HepG2 (cell line): ENCODE data around the gene RBBP6. TPM values are rescaled to one million over a fixed set of nuclear protein-coding genes. Genes with fewer than 3 reads are reported as not detected.

Experiments
- ADNP ChIP-seq: sonication (generic); formaldehyde crosslinking; IDR thresholded peaks from 2 replicates; pipeline ENCODE4 v1.4.0; 2020; ENCODE audit warnings: missing genetic modification reagents
- CCDC6 ChIP-seq: sonication (generic); formaldehyde crosslinking; IDR thresholded peaks from 2 replicates; pipeline ENCODE4 v1.8.1; 2022; ENCODE audit warnings: mild to moderate bottlenecking, missing genetic modification reagents, moderate library complexity
- CHCHD3 ChIP-seq: sonication (generic); formaldehyde crosslinking; IDR thresholded peaks from 2 replicates; pipeline ENCODE4 v1.8.0; 2022; ENCODE audit warnings: mild to moderate bottlenecking, missing genetic modification reagents, moderate library complexity
- EHMT2 ChIP-seq: fragments of 200-600 bp; sonication (generic); IDR thresholded peaks from 2 replicates; pipeline ENCODE4 v1.7.0; 2017; ENCODE audit warnings: antibody characterized with exemption, low read depth, low read length, borderline replicate concordance
- GTF3A ChIP-seq: sonication (generic); formaldehyde crosslinking; conservative IDR thresholded peaks from 2 replicates; pipeline ENCODE4 v1.4.0; 2020; ENCODE audit warnings: mild to moderate bottlenecking, missing genetic modification reagents
- HDAC2 ChIP-seq: sonication (generic); formaldehyde crosslinking; IDR thresholded peaks from 2 replicates; pipeline ENCODE4 v1.4.0; 2020; ENCODE audit warnings: missing genetic modification reagents
- SPEN ChIP-seq: sonication (generic); formaldehyde crosslinking; IDR thresholded peaks from 2 replicates; pipeline ENCODE4 v1.5.1; 2020; ENCODE audit warnings: low read depth, mild to moderate bottlenecking, missing genetic modification reagents
- ZMYM4 ChIP-seq: sonication (generic); formaldehyde crosslinking; IDR thresholded peaks from 2 replicates; pipeline ENCODE4 v1.8.1; 2023; ENCODE audit warnings: mild to moderate bottlenecking, missing genetic modification reagents
- ZNF235 ChIP-seq: sonication (generic); formaldehyde crosslinking; IDR thresholded peaks from 2 replicates; pipeline ENCODE4 v1.8.1; 2023; ENCODE audit warnings: mild to moderate bottlenecking, missing genetic modification reagents, borderline replicate concordance
- ZNF430 ChIP-seq: sonication (generic); formaldehyde crosslinking; IDR thresholded peaks from 2 replicates; pipeline ENCODE4 v1.9.0; 2021; ENCODE audit warnings: mild to moderate bottlenecking, missing genetic modification reagents
- ZNF792 ChIP-seq: IDR thresholded peaks from 2 replicates; pipeline ENCODE4 v1.6.1; 2016
- polyA plus RNA-seq, 8 experiments: library from polyadenylated mRNA; depleted of rRNA in 3 of 8; stranded (reverse) in 7 of 8; unstranded in 1 of 8; fragments of >200 nt; fragmentation: Illumina TruSeq in 4 of 8; extraction: Trizol in 4 of 8; gene quantifications; 2 replicates each; pipeline versions ENCODE4 v1.2.1 to v1.2.3, GENCODE V29; 2011 to 2016; ENCODE audit warnings: low read depth in 4 of 8, missing spikeins in 1 of 8, mixed read lengths in 1 of 8; ENCODE audit not compliant: insufficient read depth in 1 of 8
- total RNA-seq, 5 experiments: library from RNA; depleted of rRNA; stranded (reverse); fragments of >200 nt; fragmentation: Illumina TruSeq; extraction: Trizol; gene quantifications; 2 replicates each; pipeline ENCODE4 v1.2.3, GENCODE V29; 2016; ENCODE audit warnings: low read depth in 1 of 5
- TF ChIP-seq, protein P1 (sequence below): sonication (generic); formaldehyde crosslinking; IDR thresholded peaks from 2 replicates; pipeline ENCODE4 v1.4.0; 2020; ENCODE audit warnings: missing genetic modification reagents
- TF ChIP-seq, protein P2 (sequence below): sonication (generic); formaldehyde crosslinking; IDR thresholded peaks from 2 replicates; pipeline ENCODE4 v1.4.0; 2020; ENCODE audit warnings: low read depth, missing genetic modification reagents
- TF ChIP-seq, protein P3 (sequence below): IDR thresholded peaks from 2 replicates; pipeline ENCODE4 v1.6.1; 2012; ENCODE audit warnings: low read depth, low read length, improper control_type of control experiment
- TF ChIP-seq, protein P4 (sequence below): sonication (generic); formaldehyde crosslinking; conservative IDR thresholded peaks from 2 replicates; pipeline ENCODE4 v1.4.0; 2020; ENCODE audit warnings: missing genetic modification reagents
- TF ChIP-seq, protein P5 (sequence below): sonication (generic); formaldehyde crosslinking; conservative IDR thresholded peaks from 2 replicates; pipeline ENCODE4 v1.8.0; 2022; ENCODE audit warnings: mild to moderate bottlenecking, moderate library complexity, missing genetic modification reagents

RBBP6 gene
- total and polyA plus RNA-seq, 2 of the 13 experiments (the other 11 are each of a cell fraction or from before 2014, with no cell fraction given): 37.1 to 70.9 TPM

DNA sequence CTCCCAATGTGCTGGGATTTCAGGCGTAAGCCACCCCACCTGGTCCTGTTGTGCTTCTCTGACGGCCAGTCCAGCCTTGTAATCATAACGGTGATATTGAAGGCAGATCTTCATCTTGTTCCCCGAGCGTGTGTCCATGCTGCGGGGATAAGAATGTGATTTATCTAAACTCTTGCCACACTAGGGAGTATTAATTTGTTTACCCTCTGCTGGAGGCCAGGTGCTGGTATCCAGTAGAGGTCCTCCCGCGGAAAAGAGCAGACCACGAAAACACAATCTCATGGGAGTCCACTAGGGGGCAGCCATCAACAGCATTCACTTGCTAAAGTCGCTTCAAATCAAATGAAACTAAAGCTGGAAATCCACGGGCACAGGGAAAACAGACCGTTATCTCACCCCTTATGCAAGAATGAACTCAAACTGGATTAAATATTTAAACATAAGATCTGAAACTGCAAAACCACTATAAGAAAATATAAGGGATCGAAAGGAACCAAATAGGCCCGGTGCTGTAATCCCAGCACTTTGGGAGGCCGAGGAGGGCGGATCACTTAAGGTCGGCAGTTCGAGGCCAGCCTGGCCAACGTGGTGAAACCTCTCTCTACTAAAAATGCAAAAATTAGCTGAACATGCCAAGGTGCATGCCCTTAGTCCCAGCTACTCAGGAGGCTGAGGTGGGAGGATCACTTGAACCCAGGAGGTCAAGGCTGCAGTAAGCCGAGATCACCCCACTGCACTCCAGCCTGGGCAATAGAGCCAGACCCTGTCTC, 22.3 kb upstream of the RBBP6 start (continued):
- TF ChIP-seq, protein P1, sequence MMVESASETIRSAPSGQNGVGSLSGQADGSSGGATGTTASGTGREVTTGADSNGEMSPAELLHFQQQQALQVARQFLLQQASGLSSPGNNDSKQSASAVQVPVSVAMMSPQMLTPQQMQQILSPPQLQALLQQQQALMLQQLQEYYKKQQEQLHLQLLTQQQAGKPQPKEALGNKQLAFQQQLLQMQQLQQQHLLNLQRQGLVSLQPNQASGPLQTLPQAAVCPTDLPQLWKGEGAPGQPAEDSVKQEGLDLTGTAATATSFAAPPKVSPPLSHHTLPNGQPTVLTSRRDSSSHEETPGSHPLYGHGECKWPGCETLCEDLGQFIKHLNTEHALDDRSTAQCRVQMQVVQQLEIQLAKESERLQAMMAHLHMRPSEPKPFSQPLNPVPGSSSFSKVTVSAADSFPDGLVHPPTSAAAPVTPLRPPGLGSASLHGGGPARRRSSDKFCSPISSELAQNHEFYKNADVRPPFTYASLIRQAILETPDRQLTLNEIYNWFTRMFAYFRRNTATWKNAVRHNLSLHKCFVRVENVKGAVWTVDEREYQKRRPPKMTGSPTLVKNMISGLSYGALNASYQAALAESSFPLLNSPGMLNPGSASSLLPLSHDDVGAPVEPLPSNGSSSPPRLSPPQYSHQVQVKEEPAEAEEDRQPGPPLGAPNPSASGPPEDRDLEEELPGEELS (CRISPR knock-in tag): peak; percentile 60
- TF ChIP-seq ADNP (peak; percentile 89), HDAC2 (peak; percentile 37; the same call in 1 of the 2 replicates), ZMYM4 (CRISPR knock-in tag) (peak; percentile 61; the same call in 1 of the 2 replicates), CCDC6 (CRISPR knock-in tag) (0 out of 2 replicates have a peak, but pooled peaks have one; percentile 45), ZNF430 (CRISPR knock-in tag) (no peak), ZNF235 (CRISPR knock-in tag) (no peak), GTF3A (CRISPR knock-in tag) (no peak), EHMT2 (0 out of 2 replicates have a peak, but pooled peaks have one; percentile 12), ZNF792 (CRISPR knock-in tag) (peak; percentile 61; the same call in 1 of the 2 replicates), CHCHD3 (0 out of 2 replicates have a peak, but pooled peaks have one; percentile 25), SPEN (peak; percentile 38; the same call in 1 of the 2 replicates)
- TF ChIP-seq, protein P2, sequence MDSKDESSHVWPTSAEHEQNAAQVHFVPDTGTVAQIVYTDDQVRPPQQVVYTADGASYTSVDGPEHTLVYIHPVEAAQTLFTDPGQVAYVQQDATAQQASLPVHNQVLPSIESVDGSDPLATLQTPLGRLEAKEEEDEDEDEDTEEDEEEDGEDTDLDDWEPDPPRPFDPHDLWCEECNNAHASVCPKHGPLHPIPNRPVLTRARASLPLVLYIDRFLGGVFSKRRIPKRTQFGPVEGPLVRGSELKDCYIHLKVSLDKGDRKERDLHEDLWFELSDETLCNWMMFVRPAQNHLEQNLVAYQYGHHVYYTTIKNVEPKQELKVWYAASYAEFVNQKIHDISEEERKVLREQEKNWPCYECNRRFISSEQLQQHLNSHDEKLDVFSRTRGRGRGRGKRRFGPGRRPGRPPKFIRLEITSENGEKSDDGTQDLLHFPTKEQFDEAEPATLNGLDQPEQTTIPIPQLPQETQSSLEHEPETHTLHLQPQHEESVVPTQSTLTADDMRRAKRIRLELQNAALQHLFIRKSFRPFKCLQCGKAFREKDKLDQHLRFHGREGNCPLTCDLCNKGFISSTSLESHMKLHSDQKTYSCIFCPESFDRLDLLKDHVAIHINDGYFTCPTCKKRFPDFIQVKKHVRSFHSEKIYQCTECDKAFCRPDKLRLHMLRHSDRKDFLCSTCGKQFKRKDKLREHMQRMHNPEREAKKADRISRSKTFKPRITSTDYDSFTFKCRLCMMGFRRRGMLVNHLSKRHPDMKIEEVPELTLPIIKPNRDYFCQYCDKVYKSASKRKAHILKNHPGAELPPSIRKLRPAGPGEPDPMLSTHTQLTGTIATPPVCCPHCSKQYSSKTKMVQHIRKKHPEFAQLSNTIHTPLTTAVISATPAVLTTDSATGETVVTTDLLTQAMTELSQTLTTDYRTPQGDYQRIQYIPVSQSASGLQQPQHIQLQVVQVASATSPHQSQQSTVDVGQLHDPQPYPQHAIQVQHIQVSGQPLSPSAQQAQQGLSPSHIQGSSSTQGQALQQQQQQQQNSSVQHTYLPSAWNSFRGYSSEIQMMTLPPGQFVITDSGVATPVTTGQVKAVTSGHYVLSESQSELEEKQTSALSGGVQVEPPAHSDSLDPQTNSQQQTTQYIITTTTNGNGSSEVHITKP (CRISPR knock-in tag): peak; percentile 70; the same call in 1 of the 2 replicates
- TF ChIP-seq, protein P3, sequence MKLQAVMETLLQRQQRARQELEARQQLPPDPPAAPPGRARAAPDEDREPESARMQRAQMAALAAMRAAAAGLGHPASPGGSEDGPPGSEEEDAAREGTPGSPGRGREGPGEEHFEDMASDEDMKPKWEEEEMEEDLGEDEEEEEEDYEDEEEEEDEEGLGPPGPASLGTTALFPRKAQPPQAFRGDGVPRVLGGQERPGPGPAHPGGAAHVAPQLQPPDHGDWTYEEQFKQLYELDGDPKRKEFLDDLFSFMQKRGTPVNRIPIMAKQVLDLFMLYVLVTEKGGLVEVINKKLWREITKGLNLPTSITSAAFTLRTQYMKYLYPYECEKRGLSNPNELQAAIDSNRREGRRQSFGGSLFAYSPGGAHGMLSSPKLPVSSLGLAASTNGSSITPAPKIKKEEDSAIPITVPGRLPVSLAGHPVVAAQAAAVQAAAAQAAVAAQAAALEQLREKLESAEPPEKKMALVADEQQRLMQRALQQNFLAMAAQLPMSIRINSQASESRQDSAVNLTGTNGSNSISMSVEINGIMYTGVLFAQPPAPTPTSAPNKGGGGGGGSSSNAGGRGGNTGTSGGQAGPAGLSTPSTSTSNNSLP: peak; percentile 96
- TF ChIP-seq, protein P4, sequence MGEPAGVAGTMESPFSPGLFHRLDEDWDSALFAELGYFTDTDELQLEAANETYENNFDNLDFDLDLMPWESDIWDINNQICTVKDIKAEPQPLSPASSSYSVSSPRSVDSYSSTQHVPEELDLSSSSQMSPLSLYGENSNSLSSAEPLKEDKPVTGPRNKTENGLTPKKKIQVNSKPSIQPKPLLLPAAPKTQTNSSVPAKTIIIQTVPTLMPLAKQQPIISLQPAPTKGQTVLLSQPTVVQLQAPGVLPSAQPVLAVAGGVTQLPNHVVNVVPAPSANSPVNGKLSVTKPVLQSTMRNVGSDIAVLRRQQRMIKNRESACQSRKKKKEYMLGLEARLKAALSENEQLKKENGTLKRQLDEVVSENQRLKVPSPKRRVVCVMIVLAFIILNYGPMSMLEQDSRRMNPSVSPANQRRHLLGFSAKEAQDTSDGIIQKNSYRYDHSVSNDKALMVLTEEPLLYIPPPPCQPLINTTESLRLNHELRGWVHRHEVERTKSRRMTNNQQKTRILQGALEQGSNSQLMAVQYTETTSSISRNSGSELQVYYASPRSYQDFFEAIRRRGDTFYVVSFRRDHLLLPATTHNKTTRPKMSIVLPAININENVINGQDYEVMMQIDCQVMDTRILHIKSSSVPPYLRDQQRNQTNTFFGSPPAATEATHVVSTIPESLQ: no peak
- TF ChIP-seq, protein P5, sequence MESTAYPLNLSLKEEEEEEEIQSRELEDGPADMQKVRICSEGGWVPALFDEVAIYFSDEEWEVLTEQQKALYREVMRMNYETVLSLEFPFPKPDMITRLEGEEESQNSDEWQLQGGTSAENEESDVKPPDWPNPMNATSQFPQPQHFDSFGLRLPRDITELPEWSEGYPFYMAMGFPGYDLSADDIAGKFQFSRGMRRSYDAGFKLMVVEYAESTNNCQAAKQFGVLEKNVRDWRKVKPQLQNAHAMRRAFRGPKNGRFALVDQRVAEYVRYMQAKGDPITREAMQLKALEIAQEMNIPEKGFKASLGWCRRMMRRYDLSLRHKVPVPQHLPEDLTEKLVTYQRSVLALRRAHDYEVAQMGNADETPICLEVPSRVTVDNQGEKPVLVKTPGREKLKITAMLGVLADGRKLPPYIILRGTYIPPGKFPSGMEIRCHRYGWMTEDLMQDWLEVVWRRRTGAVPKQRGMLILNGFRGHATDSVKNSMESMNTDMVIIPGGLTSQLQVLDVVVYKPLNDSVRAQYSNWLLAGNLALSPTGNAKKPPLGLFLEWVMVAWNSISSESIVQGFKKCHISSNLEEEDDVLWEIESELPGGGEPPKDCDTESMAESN (CRISPR knock-in tag): 0 out of 2 replicates have a peak, but pooled peaks have one; percentile 52
